CD4-positive, alpha-beta T cell treated with Interleukin-6 for 4 hours (primary cell): ENCODE measurements around the gene IGSF21.

Source experiments
- DNase-seq: peaks from one replicate; pipeline ENCODE4 v3.0.0-alpha.2; 2020; ENCODE audit warnings: mixed read lengths

IGSF21 gene

DNA sequence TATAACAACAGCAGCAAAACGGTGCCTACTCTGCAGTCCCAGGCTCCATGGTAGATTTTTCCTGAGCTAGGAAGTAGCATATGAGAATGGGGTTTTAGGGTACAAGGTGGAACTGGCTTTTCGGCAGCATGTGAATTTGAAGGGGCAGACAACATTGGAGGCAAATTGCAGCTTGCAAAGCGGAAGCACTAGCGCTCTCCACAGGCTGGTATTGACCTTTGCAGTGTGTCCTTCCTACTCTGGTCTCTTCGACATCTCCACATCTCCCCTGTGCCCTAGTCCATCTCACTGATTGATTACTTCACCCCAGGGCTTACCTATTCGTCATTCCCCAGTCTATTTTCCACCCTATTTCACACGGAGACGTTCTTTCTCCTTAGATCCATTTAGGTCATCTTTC lies 13.0 kb downstream of the IGSF21 start:
- DNase-seq, result no peak

GRCh38 chr1:18121072-18121820 lies 13.6 kb downstream of the IGSF21 start:
- no peak for DNase-seq

DNA sequence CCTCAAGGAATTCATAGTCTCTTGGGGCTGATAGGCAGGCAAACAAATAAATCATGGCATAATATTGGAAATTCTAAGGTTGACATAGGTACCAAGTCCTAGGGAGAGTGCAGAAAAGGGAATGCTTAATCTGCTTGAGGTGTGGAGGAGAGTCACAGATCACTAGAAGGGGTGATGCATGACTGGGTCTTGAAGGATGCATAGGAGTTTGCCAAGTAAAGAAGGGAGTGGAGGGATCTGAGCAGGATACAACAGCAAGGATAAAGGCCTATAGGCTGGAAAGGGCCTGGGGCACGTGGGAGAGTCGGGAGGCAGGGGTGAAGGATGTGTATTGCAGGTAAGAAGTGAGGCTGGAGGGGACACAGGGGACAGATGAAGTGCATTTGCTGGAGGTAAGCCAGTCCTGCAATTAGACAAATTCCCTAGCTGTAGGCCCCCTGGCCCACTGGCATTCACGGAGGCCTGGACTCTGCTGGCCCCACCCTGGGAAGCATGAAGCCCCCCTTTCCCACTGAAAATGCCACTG lies 15.9 kb downstream of the IGSF21 start:
- no peak for DNase-seq

GRCh38 chr1:18124977-18125376 lies 17.4 kb downstream of the IGSF21 start:
- DNase-seq, result no peak

DNA sequence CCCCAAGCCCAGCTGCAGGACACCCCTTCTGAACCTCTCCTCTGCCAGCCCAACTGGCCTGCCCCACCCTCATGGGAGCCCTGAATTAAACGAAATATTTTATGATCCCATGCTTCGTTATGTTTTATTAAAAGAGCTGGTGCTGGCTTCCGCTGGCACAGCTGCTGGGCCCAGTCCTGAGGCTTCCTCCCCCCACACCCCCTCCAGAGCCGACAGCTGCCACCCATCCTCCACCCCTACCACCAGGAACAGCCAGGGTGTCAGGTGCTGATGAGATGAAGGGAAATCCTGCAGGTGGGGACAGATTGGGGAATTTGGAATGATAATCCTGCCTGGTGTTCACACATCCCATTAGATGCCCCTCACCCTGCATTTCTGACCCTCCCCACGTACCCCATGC lies 19.0 kb downstream of the IGSF21 start:
- no peak for DNase-seq

DNA sequence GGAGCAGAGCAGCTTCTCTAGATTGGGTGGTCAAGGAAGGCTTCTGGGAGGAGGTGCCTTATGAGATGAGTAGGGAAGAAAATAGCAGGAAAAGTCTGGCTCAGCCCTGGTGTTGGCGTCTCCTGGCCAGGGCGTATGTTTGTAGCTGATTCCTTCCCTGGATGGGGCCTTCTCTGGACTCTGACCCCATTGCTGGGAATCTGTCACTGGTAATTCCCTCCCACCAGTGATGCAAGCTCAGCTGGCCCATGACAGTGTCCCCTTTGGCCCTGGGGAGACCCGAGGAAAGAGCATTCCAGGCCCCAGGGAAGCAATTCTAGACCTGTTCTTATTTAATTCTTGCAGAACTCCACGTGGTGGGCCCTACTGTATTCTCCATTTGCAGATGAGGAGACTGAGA lies 20.7 kb downstream of the IGSF21 start:
- no peak for DNase-seq

DNA sequence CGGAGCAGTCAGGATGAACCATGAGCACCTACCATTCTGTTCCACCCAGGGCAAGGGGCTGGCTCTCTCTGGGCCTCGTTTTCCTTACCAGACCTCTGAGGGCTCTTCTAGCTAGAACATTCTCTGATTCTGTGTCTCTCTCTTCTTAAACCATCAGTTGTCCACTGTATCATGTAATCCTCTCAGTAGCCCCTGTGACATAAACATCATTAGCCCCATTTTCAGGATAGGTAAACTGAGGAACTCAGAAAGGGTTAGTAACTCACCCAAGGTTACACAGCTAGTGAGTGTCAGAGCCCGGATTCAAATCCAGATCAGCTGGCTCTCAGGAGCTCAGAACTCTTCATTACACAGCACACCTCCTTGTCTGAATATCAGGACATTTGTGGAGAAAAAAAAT lies 22.8 kb downstream of the IGSF21 start:
- no peak for DNase-seq

DNA sequence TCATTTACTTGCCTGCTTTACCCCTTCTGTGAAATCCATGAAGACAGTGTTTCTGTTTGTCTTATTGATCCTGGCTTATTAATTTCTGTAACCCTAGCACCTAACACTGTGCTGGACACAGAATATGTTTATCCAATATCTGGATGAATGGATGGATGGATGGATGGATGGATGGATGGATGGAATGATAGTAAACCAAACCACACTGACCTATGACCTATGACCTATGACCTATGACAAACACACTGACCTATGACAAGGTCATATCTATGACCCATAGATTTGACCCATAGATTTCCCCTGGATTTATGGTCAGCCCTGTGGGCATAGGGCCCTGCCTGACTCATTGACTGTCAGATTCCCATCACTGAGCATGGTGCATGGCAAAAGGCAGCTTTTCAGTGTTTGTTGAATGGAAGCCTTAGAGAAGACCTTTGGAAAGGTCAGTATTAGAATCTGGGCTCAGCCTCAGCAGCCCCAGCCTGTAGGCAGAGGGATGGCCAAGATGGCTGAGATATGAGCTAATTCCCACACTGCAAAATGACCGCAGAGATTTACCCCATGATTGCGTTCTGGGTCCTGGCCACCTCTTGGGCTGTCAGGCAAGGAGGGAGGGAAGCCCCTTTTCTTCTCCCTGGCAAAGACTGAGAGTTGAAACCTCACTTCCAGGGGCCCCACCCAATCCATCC lies 24.6 kb downstream of the IGSF21 start:
- DNase-seq, result no peak

GRCh38 chr1:18132711-18133541 lies 25.3 kb downstream of the IGSF21 start:
- DNase-seq, result no peak

GRCh38 chr1:18134324-18135046 lies 26.9 kb downstream of the IGSF21 start:
- no peak for DNase-seq

- no peak for DNase-seq
Measured at GRCh38 chr1:18137759-18138345, 30.3 kb downstream of the IGSF21 start.

DNA sequence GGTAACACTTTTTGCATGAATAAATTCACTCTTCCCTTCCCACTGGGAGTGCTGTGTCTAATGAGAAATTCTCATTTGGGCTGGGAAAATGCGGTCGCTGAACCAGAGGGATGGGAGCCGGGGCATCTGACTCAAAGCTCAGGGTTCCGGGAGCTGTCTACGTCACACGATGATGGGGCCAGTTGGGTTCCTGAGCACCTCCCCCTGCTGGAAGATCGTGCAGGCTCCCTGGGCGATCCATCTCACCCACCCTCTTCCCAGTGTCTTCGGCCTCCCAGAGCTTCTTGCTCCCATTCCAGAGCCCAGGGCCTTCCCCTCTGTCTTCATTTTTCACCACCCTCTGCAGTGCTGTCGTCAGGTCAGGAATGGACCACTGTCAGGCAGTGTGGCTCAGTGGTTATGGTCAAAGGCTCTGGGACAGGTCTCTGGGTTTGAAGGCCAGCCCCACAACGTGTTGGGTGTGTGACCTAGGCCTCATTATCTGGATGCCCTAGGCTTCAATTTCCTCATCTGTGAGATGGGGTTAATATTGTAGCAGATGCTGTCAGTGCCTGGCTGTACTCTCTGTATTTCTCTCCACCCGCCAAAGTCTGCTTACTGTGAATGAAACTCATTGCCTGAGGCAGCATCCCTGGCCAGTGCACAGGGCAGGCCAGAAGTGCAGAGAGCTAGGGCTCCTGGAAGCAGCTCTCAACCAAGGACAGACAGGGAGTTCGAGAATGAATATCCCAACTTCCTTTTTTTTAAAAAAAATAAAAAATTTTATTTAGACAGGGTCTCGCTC lies 31.8 kb downstream of the IGSF21 start:
- DNase-seq, result no peak

DNA sequence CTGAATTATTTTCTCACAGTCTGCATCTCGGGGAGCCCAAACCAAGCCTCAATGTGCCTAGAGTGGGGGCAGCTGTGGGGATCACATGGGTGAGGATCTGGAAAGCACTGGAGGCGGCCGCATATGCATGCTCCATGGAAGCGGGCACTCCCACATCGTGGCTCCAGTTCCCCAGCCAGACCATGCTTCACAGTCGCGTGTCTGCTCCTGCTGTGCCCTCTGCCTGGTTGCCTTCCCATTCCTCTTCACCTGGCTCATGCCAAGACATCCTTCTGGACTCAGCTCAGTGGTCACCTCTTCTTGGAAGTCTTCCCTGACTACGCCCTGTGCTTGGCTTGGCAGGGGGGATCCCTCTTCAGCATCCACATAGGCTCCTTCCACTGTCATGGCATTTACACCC lies 32.8 kb downstream of the IGSF21 start:
- no peak for DNase-seq

GRCh38 chr1:18141661-18142060 lies 34.1 kb downstream of the IGSF21 start:
- no peak for DNase-seq

- DNase-seq, result no peak
Measured at GRCh38 chr1:18142471-18142870, 34.9 kb downstream of the IGSF21 start.

DNA sequence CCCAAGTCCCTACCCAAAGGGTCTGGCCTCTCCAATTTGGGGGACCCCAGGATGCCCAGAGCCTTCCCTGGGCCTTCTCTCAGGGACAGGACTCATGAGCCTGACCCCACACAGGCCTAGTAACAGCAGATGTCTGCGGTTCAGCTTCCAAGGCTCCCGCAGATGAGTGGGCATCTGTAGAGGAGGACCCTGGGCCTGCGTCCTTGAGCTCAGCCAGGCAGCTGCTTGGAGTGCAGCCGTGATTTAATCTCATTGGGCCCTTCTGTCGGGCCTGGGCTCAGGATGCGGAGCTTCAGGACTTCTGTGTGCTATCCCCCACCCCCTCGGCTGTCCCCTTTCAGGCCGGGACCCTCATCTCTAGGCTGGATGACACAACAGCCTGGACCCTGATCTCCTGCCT lies 35.4 kb downstream of the IGSF21 start:
- no peak for DNase-seq

DNA sequence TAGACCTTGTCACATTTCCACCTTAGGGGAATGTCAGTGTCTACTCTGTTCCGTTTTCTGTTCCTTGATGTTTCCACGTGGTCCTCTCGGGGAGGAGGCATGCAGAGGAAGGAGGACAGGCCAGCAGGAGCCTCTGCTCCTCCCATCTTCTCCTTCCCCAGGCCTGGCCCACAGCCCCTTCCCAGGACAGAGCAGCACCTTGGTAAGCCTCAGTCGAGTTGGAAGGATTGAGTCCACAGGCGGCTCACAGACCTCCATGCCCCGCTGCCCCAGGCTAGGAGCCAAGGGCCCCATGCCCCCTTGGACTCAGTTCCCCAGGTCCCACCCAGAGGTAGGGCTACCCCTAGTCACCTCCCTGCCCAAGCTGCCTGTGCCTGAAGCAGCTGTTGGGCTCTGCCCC lies 36.5 kb downstream of the IGSF21 start:
- no peak for DNase-seq

DNA sequence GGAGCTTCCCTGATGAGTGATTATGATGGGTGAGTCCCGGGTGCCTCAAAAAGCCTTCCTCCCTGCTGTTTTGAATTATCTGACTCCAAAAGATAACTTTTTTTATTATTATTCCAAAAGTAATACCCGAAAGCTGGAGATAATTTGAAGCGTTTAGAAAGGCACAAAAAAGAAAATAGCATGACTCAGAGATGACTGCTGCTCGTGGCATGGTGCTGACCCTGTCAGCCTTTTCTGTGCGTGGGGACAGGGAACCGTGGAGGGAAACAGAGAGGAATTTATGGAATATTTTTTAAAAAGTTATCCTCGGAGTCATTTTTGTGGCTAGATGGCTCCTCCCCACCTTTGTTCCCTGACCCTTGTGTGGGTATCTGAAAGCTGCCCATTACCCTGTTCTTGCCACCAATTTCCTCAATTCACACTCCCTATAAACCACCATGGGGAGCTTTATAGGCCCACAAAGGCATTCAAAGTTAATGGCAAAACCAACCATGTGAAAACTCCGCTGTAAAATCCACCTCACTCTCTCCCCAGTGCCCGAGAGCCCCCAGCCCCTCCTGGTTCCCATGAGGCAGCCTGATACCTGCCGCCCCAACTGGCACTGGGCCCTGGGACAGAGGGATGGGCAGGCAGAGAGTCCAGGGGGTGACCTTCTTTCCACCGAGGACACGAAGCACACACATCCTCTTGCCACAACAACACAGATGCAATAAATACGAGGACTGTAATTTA lies 37.5 kb downstream of the IGSF21 start:
- no peak for DNase-seq

DNA sequence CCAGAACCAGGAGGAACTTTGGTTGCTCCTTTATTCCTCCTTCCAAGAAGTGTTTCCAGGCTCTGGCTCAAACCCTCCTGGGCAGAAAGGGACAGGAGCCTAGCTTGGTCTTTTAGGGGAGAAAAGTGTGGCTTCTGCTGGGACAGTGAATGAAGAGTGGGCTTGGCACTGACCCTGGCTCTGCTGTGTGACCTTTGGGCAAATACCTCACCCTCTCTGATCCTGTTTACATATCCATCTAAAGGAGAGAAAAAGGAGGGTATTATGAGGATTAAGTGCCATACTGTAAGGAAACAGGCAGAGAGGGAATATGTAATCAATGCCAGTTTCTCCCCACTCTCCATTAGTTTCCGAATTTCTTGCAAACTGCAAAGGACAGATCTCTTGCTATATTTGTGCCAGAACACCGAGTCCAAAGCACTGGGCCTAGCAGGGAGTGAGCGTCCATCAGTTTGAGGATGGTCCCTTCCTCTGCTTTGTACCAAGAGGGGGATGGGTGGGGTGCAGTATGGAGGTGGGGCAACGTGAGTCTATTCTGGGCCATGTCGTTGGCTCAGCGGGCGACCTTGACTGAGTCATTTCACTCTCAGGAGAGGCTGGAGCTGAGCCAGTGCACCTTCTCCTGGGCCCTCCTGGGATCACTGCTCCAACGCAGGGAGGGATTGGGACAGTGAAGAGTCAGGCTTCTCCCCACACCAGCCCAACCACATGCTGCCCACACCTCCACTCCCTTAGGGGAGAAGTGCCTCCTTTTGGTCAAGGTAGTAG lies 38.4 kb downstream of the IGSF21 start:
- DNase-seq, result no peak

- DNase-seq, result no peak
Measured at GRCh38 chr1:18146886-18147285, 39.3 kb downstream of the IGSF21 start.
